GM12878 (cell line): Measurements from ENCODE around the gene SLC22A7. TPM values are rescaled to one million over a fixed set of nuclear protein-coding genes. Genes with fewer than 3 reads are reported as not detected.

Experiments
- ATAC-seq: fragments of 200-7000 bp; cut with Tn5 transposase; 3 replicates; pipeline ENCODE4 v1.9.1; 2020; ENCODE audit warnings: mild to moderate bottlenecking, moderate library complexity
- BruUV-seq: library from RNA; stranded (reverse); fragments of 400-500 nt; replicated peaks from 2 replicates; lab custom pipeline; 2021; lab: Mats Ljungman, UMichigan
- CTCF ChIA-PET: fragments of 300-600 bp; sonication (Branson Sonifier 250); formaldehyde crosslinking; extraction: SDS; loops from one replicate; lab custom pipeline; 2021; ENCODE audit warnings: inconsistent platforms; lab: Yijun Ruan, JAX
- POLR2A ChIA-PET: fragments of 350-600 bp; formaldehyde crosslinking; extraction: SDS; loops from one replicate; lab custom pipeline; 2021; ENCODE audit warnings: inconsistent platforms; lab: Charles Lee
- RAD21 ChIA-PET: fragments of 300-600 bp; sonication (Branson Sonifier 250); formaldehyde crosslinking; loops from one replicate; lab custom pipeline; 2023; ENCODE audit warnings: antibody characterized with exemption; ENCODE audit not compliant: unreplicated experiment; lab: Charles Lee
- SMC1A ChIA-PET: fragments of 300-600 bp; sonication (Branson Sonifier 250); formaldehyde crosslinking; loops from one replicate; lab custom pipeline; 2023; ENCODE audit not compliant: unreplicated experiment, uncharacterized antibody; lab: Charles Lee
- DNase-seq: peaks from one replicate; pipeline ENCODE4 v3.0.0-alpha.2; 2011; ENCODE audit warnings: low read depth, low spot score
- FAIRE-seq: peaks from 3 replicates; lab custom pipeline; 2011; peaks lifted over from hg19 to GRCh38; lab: Jason Lieb, UNC
- H2AFZ ChIP-seq: 2 replicates; pipeline ENCODE4 v1.6.0; 2011; ENCODE audit warnings: low read depth, low read length, control low read depth; ENCODE audit not compliant: control insufficient read depth
- H3K27ac ChIP-seq: 2 replicates; pipeline ENCODE4 v1.5.1; 2011; ENCODE audit warnings: control low read depth; ENCODE audit not compliant: control insufficient read depth, insufficient read depth
- H3K27me3 ChIP-seq, 2 experiments: replicated peaks in 1 of 2; 2 replicates each; pipeline versions ENCODE4 v1.6.0 to v1.6.1; 2011; ENCODE audit warnings: low read length in 1 of 2; ENCODE audit not compliant: control insufficient read depth in 2 of 2, insufficient read depth in 2 of 2
- H3K36me3 ChIP-seq, 2 experiments: 2 replicates each; pipeline ENCODE4 v1.5.1; 2011; ENCODE audit warnings: low read length in 1 of 2; ENCODE audit not compliant: control insufficient read depth in 2 of 2, insufficient read depth in 2 of 2
- H3K4me1 ChIP-seq: 2 replicates; pipeline ENCODE4 v1.6.1; 2011; ENCODE audit warnings: mild to moderate bottlenecking, low read length, moderate library complexity, mixed read lengths; ENCODE audit not compliant: control insufficient read depth, insufficient read depth
- H3K4me2 ChIP-seq: 2 replicates; pipeline ENCODE4 v1.6.0; 2011; ENCODE audit warnings: control low read depth; ENCODE audit not compliant: control insufficient read depth, insufficient read depth
- H3K4me3 ChIP-seq: fragments of 200-600 bp; sonication (generic); 2 replicates; pipeline ENCODE4 v1.5.1; 2016
- H3K79me2 ChIP-seq: 2 replicates; pipeline ENCODE4 v1.6.0; 2011; ENCODE audit warnings: low read length; ENCODE audit not compliant: control insufficient read depth, insufficient read depth
- H3K9ac ChIP-seq: 2 replicates; pipeline ENCODE4 v1.8.0; 2011; ENCODE audit warnings: low read length, control low read depth, mixed read lengths; ENCODE audit not compliant: control insufficient read depth, insufficient read depth
- H3K9me3 ChIP-seq: replicated peaks from 3 replicates; pipeline ENCODE4 v1.5.1; 2011; ENCODE audit warnings: mild to moderate bottlenecking, low read length; ENCODE audit not compliant: control insufficient read depth, insufficient read depth
- H4K20me1 ChIP-seq: 2 replicates; pipeline ENCODE4 v1.6.0; 2011; ENCODE audit not compliant: control insufficient read depth, insufficient read depth
- BMI1 ChIP-seq: fragments of 450-650 bp; IDR thresholded peaks from 2 replicates; pipeline ENCODE4 v1.6.1; 2016; ENCODE audit warnings: mild to moderate bottlenecking, moderate library complexity, borderline replicate concordance
- CBFB ChIP-seq: IDR thresholded peaks from 2 replicates; pipeline ENCODE4 v1.6.1; 2016; ENCODE audit warnings: antibody characterized with exemption, low read depth
- EED ChIP-seq: sonication (generic); IDR thresholded peaks from 2 replicates; pipeline ENCODE4 v1.6.1; 2016; ENCODE audit warnings: antibody characterized with exemption, low read depth
- HDAC6 ChIP-seq: fragments of 200-600 bp; sonication (generic); IDR thresholded peaks from one replicate; pipeline ENCODE4 v1.8.0; 2017; ENCODE audit warnings: antibody characterized with exemption; ENCODE audit not compliant: unreplicated experiment
- IKZF1 ChIP-seq: fragments of 450-650 bp; conservative IDR thresholded peaks from 2 replicates; pipeline ENCODE4 v1.6.1; 2017; ENCODE audit warnings: antibody characterized with exemption, mild to moderate bottlenecking
- JUNB ChIP-seq: IDR thresholded peaks from 2 replicates; pipeline ENCODE4 v1.6.1; 2016; ENCODE audit warnings: antibody characterized with exemption, mild to moderate bottlenecking
- LARP7 ChIP-seq: fragments of 450-650 bp; IDR thresholded peaks from 2 replicates; pipeline ENCODE4 v1.6.1; 2017; ENCODE audit warnings: mild to moderate bottlenecking
- MTA2 ChIP-seq: fragments of 450-650 bp; IDR thresholded peaks from 2 replicates; pipeline ENCODE4 v1.6.1; 2016; ENCODE audit warnings: low read depth, mild to moderate bottlenecking, moderate library complexity
- NFIC ChIP-seq: IDR thresholded peaks from 2 replicates; pipeline ENCODE4 v1.6.1; 2012; ENCODE audit warnings: low read depth, mild to moderate bottlenecking, inconsistent platforms, low read length, moderate library complexity
- PAX8 ChIP-seq: fragments of 450-650 bp; IDR thresholded peaks from 2 replicates; pipeline ENCODE4 v1.6.1; 2017; ENCODE audit warnings: mild to moderate bottlenecking, moderate library complexity
- POU2F2 ChIP-seq: IDR thresholded peaks from 3 replicates; pipeline ENCODE4 v1.6.1; 2011; ENCODE audit warnings: low read depth, mild to moderate bottlenecking, low read length, borderline replicate concordance
- SIN3A ChIP-seq: IDR thresholded peaks from 2 replicates; pipeline ENCODE4 v1.6.1; 2012; ENCODE audit warnings: low read depth, low read length, improper control_type of control experiment
- SMAD5 ChIP-seq: IDR thresholded peaks from 2 replicates; pipeline ENCODE4 v1.6.1; 2016; ENCODE audit warnings: antibody characterized with exemption, low read depth
- TCF12 ChIP-seq: IDR thresholded peaks from 2 replicates; pipeline ENCODE4 v1.6.1; 2011; ENCODE audit warnings: low read depth, mild to moderate bottlenecking, low read length
- TCF3 ChIP-seq: IDR thresholded peaks from 2 replicates; pipeline ENCODE4 v1.6.1; 2012; ENCODE audit warnings: low read depth, mild to moderate bottlenecking, low read length, borderline replicate concordance; ENCODE audit not compliant: insufficient read depth
- ZNF217 ChIP-seq: fragments of 450-650 bp; IDR thresholded peaks from 2 replicates; pipeline ENCODE4 v1.6.1; 2017; ENCODE audit warnings: antibody characterized with exemption, mild to moderate bottlenecking
- ZNF24 ChIP-seq: fragments of 450-650 bp; IDR thresholded peaks from 2 replicates; pipeline ENCODE4 v1.6.1; 2017; ENCODE audit warnings: antibody characterized with exemption, mild to moderate bottlenecking
- WGBS: methylation state at CpG from one replicate; pipeline ENCODE4 v1.1.6; 2016; ENCODE audit warnings: low lambda C conversion rate; ENCODE audit not compliant: insufficient replicate concordance, insufficient coverage; ENCODE audit errors: missing lambda C conversion rate; 5-methylcytosine and 5-hydroxymethylcytosine counted together
- in situ Hi-C: fragments of 300-500 bp; cut with MboI; formaldehyde crosslinking; loops from 9 replicates; pipeline ENCODE4 v1.14.3; 2018; ENCODE audit warnings: mixed read lengths
- intact Hi-C: fragments of 100-400 bp; cut with micrococcal nuclease; formaldehyde crosslinking; loops from one replicate; pipeline ENCODE4 v1.14.2; 2022; ENCODE audit not compliant: unreplicated experiment
- polyA plus RNA-seq, 11 experiments: library from polyadenylated mRNA; depleted of rRNA in 4 of 11; unstranded in 6 of 11; stranded (reverse) in 5 of 11; fragments of >200 nt; fragmentation: Nextera tagmentation in 4 of 11; fragmentation: Illumina TruSeq in 1 of 11; extraction: Ambion mirVana in 4 of 11; extraction: Trizol in 1 of 11; gene quantifications; 1 replicate in 1 of 11; 2 replicates in 10 of 11; pipeline versions ENCODE4 v1.2.1 to v1.2.3, GENCODE V29; 2011 to 2016; ENCODE audit warnings: inconsistent platforms in 2 of 11, missing spikeins in 2 of 11, low read depth in 1 of 11
- total RNA-seq, 4 experiments: library from RNA; depleted of rRNA in 3 of 4; stranded (reverse); fragments of >200 nt in 3 of 4; fragmentation: Illumina TruSeq in 1 of 4; extraction: Trizol in 1 of 4; gene quantifications; 2 replicates each; pipeline versions ENCODE4 v1.2.1 to v1.2.3, GENCODE V29; 2013 to 2021
- TF ChIP-seq, protein P1 (sequence below): fragments of 450-650 bp; formaldehyde crosslinking; IDR thresholded peaks from 2 replicates; pipeline ENCODE4 v1.5.0; 2022; ENCODE audit warnings: mild to moderate bottlenecking, missing genetic modification characterization
- TF ChIP-seq, protein P2 (sequence below): IDR thresholded peaks from 2 replicates; pipeline ENCODE4 v1.6.1; 2011; ENCODE audit warnings: low read depth, low read length, improper control_type of control experiment, borderline replicate concordance

Gene SLC22A7
- total and polyA plus RNA-seq, 10 of the 15 experiments (the other 5 are each of a cell fraction or from before 2014, with no cell fraction given): 0.08 to 0.31 TPM; not detected in 8

DNA sequence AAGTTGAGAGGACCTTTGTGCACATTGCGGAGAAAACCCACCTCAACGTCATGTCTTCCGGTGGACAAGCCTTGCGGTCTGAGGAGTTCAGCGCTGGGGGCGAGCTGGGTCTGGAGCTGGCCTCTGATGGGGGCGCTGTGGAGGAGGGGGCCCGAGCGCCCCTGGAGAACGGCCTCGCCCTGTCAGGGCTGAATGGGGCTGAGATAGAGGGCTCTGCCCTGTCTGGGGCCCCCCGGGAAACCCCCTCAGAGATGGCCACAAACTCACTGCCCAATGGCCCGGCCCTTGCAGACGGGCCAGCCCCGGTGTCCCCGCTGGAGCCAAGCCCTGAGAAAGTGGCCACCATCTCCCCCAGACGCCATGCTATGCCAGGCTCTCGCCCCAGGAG, 14.6 kb upstream of the SLC22A7 start:
- RAD21 ChIA-PET: no interaction called here
- intact Hi-C loops: no loop called here

More for the DNA sequence above, 14.6 kb upstream of the SLC22A7 start:
- ChIA-PET CTCF (no interaction called here), SMC1A (no interaction called here), POLR2A (no interaction called here)
- Histone ChIP-seq H4K20me1 (no peaks in the 10 kb centered on the region), H3K79me2 (no peaks in the 10 kb centered on the region), H3K27me3 (peaks cover 0 to 2% of the 10 kb centered on the region in 2 experiments; a peak in 3 of 4 replicates), H3K9me3 (no peaks in the 10 kb centered on the region), H3K4me1 (no peaks in the 10 kb centered on the region), H3K9ac (no peak overlapping the region), H3K4me3 (no peak overlapping the region), H3K36me3 (no peaks in the 10 kb centered on the region), H2AFZ (no peak overlapping the region), H3K27ac (no peak overlapping the region), H3K4me2 (no peak overlapping the region)
- in situ Hi-C loops: no loop called here
- no peak for FAIRE-seq
- no peak for ATAC-seq
- no peak for DNase-seq
- WGBS: 56% methylated on average over 18 of the region's 18 CpGs
- TF ChIP-seq BMI1: no peak
- no peak for TF ChIP-seq PAX8
- no peak for TF ChIP-seq ZNF217
- TF ChIP-seq CBFB: no peak
- no peak for TF ChIP-seq POU2F2
- TF ChIP-seq, protein P1, sequence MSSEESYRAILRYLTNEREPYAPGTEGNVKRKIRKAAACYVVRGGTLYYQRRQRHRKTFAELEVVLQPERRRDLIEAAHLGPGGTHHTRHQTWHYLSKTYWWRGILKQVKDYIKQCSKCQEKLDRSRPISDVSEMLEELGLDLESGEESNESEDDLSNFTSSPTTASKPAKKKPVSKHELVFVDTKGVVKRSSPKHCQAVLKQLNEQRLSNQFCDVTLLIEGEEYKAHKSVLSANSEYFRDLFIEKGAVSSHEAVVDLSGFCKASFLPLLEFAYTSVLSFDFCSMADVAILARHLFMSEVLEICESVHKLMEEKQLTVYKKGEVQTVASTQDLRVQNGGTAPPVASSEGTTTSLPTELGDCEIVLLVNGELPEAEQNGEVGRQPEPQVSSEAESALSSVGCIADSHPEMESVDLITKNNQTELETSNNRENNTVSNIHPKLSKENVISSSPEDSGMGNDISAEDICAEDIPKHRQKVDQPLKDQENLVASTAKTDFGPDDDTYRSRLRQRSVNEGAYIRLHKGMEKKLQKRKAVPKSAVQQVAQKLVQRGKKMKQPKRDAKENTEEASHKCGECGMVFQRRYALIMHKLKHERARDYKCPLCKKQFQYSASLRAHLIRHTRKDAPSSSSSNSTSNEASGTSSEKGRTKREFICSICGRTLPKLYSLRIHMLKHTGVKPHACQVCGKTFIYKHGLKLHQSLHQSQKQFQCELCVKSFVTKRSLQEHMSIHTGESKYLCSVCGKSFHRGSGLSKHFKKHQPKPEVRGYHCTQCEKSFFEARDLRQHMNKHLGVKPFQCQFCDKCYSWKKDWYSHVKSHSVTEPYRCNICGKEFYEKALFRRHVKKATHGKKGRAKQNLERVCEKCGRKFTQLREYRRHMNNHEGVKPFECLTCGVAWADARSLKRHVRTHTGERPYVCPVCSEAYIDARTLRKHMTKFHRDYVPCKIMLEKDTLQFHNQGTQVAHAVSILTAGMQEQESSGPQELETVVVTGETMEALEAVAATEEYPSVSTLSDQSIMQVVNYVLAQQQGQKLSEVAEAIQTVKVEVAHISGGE (CRISPR knock-in tag): no peak
- TF ChIP-seq EED: no peak
- TF ChIP-seq NFIC: no peak
- TF ChIP-seq, protein P2, sequence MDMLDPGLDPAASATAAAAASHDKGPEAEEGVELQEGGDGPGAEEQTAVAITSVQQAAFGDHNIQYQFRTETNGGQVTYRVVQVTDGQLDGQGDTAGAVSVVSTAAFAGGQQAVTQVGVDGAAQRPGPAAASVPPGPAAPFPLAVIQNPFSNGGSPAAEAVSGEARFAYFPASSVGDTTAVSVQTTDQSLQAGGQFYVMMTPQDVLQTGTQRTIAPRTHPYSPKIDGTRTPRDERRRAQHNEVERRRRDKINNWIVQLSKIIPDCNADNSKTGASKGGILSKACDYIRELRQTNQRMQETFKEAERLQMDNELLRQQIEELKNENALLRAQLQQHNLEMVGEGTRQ: no peak
- no peak for TF ChIP-seq TCF12
- no peak for TF ChIP-seq SIN3A
- TF ChIP-seq LARP7: no peak
- no peak for TF ChIP-seq HDAC6
- no peak for TF ChIP-seq TCF3
- TF ChIP-seq JUNB: no peak
- TF ChIP-seq MTA2: no peak
- TF ChIP-seq ZNF24: no peak
- TF ChIP-seq IKZF1: no peak
- no peak for TF ChIP-seq SMAD5
- BruUV-seq: no TSS peak
